ENCODE data around the gene HORMAD1.
A peak's percentile ranks its signal among the peaks of the same experiment; 100 is the strongest.
"Not testable (repeated sequence)": the region's sequence is repeated elsewhere in the genome, so short reads cannot be mapped to it uniquely, and the experiment has no call there.

The HORMAD1 gene

GRCh38 chr1:150696995-150697927 lies 23.4 kb downstream of the HORMAD1 start, which contains the start of gene GOLPH3L:
TSS of gene GOLPH3L (minus strand) at chr1:150697154. CDS start at chr1:150694838, 2,316 bp downstream.
- peak; percentile 97 to 99 for DNase-seq

GRCh38 chr1:150696590-150696989 lies 24.1 kb downstream of the HORMAD1 start:
- DNase-seq: no peak

DNA sequence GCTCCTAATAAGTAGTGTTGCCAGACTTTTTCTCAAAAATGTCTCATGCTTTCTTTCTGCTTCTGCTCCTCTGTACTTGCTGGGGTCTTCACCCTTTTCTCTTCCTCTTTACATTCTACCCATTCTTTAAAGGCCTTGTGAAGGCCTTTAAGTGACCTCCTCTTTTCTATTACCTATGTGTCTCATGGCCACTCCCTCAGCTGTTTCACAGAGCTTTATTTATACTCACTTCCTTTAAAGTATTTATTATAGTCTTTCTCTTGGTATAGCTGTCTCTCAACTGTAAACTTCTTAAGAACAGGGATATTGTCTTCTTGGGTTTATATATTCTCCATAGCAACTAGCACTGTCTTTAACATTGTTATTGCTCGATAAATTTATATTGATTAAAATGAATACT lies 24.5 kb downstream of the HORMAD1 start:
- DNase-seq: no peak

GRCh38 chr1:150695561-150695960 lies 25.1 kb downstream of the HORMAD1 start:
- DNase-seq: no peak

DNA sequence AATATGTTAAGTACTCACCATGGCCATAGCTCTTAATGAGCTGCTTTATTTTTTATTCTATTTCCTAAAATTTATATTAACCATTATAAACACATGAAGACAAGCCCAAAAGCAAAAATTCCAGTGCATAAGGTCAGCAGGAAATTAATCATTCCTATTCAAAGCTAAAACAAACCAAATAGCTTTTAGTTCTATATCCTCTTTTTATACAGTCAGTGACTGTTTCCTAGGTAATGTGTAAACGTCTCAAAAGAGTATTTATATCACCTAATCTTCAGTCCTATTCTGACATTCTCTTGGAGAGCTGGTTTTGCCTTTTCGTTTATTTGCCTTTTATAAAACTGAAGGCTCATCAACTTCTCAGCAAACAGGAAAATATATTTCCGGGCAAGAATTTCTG lies 28.0 kb downstream of the HORMAD1 start:
- no peak for DNase-seq

DNA sequence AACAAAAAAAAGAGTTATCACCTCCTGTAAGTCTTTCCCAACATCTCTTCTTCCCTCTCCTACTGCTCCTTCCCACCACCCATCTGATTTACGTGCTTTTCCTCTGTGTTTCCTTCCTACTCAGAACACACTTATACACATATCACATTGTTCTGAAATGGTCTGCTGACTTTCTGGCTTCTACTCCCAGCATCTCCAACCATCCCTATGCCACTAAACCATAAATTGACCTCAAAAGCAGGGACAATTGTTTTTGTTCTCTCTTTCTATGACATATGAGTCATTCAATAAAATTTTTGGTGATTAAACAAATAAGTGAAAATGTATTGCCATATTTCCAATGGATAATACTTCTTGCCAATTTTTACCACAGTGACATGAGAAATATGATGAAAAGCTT lies 31.9 kb downstream of the HORMAD1 start:
- no peak for DNase-seq

DNA sequence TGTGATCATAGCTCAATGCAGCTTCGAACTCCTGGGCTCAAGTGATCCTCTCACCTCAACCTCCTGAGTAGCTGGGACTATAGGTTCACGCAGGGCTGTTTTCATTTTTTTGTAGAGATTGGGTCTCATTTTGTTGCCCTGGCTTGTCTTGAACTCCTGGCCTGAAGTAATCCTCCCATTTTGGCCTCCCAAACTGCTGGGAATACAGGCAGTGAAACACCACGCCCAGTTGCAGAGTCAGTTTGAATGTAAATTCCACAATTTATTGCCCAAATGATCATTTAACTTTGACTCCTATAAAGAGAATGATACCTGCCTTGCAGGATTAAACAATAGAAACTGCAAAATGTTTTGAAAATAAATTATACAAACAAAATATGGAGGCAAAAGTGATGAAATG lies 34.4 kb downstream of the HORMAD1 start:
- no peak for DNase-seq

DNA sequence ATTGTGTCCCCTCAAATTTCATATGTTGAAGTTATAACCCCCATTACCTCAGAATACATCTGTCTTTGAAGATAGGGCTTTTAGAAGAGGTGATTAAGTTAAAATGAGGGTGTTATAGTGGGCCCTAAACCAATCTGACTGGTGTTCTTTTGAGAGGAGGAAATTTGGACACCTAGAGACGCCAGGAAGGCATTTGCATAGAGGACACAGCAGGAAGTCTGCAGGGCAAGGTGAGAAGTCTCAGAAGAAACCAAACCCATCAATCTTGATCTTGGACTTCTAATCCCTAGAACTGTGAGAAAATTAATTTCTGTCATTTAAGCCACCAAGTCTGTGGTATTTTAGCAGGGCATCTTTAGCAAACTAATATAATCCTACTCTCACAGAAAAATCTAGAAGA lies 36.8 kb downstream of the HORMAD1 start:
- DNase-seq: no peak

GRCh38 chr1:150678988-150679387 lies 41.7 kb downstream of the HORMAD1 start:
- no peak for DNase-seq

GRCh38 chr1:150674881-150675280 lies 45.8 kb downstream of the HORMAD1 start:
- DNase-seq: no peak

- DNase-seq: no peak
These were observed 57.4 kb downstream of the HORMAD1 start for GRCh38 chr1:150663321-150663720.

GRCh38 chr1:150662811-150663210 lies 57.9 kb downstream of the HORMAD1 start:
- no peak for DNase-seq

DNA sequence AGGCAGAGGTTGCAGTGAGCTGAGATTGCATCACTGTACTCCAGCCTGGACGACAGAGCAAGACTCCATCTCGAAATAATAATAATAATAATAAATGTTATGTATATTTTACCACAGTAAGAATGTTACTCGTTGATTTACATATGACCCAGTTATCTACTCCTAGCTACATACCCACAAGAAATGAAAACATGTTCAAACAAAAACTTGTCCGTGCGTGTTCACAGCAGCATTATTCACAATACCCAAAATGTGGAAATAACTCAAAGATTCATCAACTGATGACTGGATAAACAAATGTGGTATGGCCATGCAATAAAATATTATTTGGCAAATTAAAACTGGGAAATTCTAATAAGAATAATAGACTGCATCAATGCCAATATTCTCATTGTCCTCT lies 59.5 kb downstream of the HORMAD1 start:
- DNase-seq: no peak

DNA sequence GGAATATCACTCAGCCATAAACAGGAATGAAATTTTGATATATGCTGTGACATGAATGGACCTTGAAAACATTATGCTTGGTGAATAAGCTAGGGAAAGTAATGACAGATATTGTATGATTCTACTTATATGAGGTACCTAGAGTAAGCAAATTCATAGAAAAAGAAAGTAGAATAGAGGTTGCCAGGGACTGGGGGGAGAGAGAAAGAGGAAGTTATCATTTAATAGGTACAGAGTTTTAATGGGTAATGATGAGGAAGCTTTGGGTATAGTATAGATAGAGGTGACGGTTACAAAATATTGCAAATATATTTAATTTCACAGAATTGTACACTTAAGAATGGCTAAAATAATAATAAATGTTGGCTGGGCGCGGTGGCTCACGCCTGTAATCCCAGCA lies 60.1 kb downstream of the HORMAD1 start:
- DNase-seq: no peak

GRCh38 chr1:150657064-150657463 lies 63.6 kb downstream of the HORMAD1 start:
- DNase-seq: not testable (repeated sequence)

- DNase-seq: not testable (repeated sequence)
These were observed 66.1 kb downstream of the HORMAD1 start for GRCh38 chr1:150654635-150655034.

GRCh38 chr1:150650193-150650592 lies 70.5 kb downstream of the HORMAD1 start:
- no peak for DNase-seq

- DNase-seq: no peak
These were observed 71.1 kb downstream of the HORMAD1 start for GRCh38 chr1:150649441-150650075.
